Activated CD4-positive, alpha-beta T cell treated with anti-CD3 and anti-CD28 coated beads for 1 hour (primary cell): ENCODE results near the gene ZBTB43.
"Not testable (repeated sequence)": the region's sequence is repeated elsewhere in the genome, so short reads cannot be mapped to it uniquely, and the experiment has no call there.

Source experiments
- DNase-seq: peaks from one replicate; pipeline ENCODE4 v3.0.0-alpha.2; 2020

Gene ZBTB43

GRCh38 chr9:126804696-126805553 is at the start of gene ZBTB43:
TSS of gene ZBTB43 (plus strand) at chr9:126805040. CDS start at chr9:126832510, 27,470 bp downstream.
- DNase-seq = peak; percentile 98

GRCh38 chr9:126755317-126755875 is 49.4 kb upstream of the ZBTB43 start:
- no peak for DNase-seq

- no peak for DNase-seq
Observed at GRCh38 chr9:126756238-126756637, 48.6 kb upstream of the ZBTB43 start.

GRCh38 chr9:126756876-126757415 is 47.9 kb upstream of the ZBTB43 start:
- no peak for DNase-seq

GRCh38 chr9:126758916-126759585 is 45.8 kb upstream of the ZBTB43 start:
- DNase-seq = no peak

- DNase-seq = no peak
Observed at GRCh38 chr9:126761274-126761673, 43.6 kb upstream of the ZBTB43 start.

- no peak for DNase-seq
Observed at GRCh38 chr9:126763130-126763764, 41.6 kb upstream of the ZBTB43 start.

GRCh38 chr9:126773004-126773607 is 31.7 kb upstream of the ZBTB43 start:
- no peak for DNase-seq

- DNase-seq = no peak
Observed at GRCh38 chr9:126775926-126776325, 28.9 kb upstream of the ZBTB43 start.

- DNase-seq = no peak
Observed at GRCh38 chr9:126777733-126778132, 27.1 kb upstream of the ZBTB43 start.

- DNase-seq = no peak
Observed at GRCh38 chr9:126778141-126778540, 26.7 kb upstream of the ZBTB43 start.

- not testable (repeated sequence) for DNase-seq
Observed at GRCh38 chr9:126778696-126779095, 26.1 kb upstream of the ZBTB43 start.

- DNase-seq = peak; percentile 78
Observed at GRCh38 chr9:126781186-126782052, 23.4 kb upstream of the ZBTB43 start.

- DNase-seq = no peak
Observed at GRCh38 chr9:126782053-126782388, 22.8 kb upstream of the ZBTB43 start.

GRCh38 chr9:126783949-126784348 is 20.9 kb upstream of the ZBTB43 start:
- no peak for DNase-seq

- no peak for DNase-seq
Observed at GRCh38 chr9:126784401-126784800, 20.4 kb upstream of the ZBTB43 start.

- DNase-seq = not testable (repeated sequence)
Observed at GRCh38 chr9:126784841-126785240, 20.0 kb upstream of the ZBTB43 start.

- no peak for DNase-seq
Observed at GRCh38 chr9:126788046-126788445, 16.8 kb upstream of the ZBTB43 start.

GRCh38 chr9:126788634-126789349 is 16.0 kb upstream of the ZBTB43 start:
- no peak for DNase-seq

- DNase-seq = no peak
Observed at GRCh38 chr9:126790561-126790960, 14.3 kb upstream of the ZBTB43 start.
